Brain pericyte (primary cell): ENCODE data around the gene SYT2.
"Not testable (repeated sequence)": the region's sequence is repeated elsewhere in the genome, so short reads cannot be mapped to it uniquely, and the experiment has no call there.

Experiments used
- DNase-seq: peaks from one replicate; pipeline ENCODE4 v3.0.0-alpha.2; 2012; ENCODE audit warnings: low read depth, low spot score

The SYT2 gene

DNA sequence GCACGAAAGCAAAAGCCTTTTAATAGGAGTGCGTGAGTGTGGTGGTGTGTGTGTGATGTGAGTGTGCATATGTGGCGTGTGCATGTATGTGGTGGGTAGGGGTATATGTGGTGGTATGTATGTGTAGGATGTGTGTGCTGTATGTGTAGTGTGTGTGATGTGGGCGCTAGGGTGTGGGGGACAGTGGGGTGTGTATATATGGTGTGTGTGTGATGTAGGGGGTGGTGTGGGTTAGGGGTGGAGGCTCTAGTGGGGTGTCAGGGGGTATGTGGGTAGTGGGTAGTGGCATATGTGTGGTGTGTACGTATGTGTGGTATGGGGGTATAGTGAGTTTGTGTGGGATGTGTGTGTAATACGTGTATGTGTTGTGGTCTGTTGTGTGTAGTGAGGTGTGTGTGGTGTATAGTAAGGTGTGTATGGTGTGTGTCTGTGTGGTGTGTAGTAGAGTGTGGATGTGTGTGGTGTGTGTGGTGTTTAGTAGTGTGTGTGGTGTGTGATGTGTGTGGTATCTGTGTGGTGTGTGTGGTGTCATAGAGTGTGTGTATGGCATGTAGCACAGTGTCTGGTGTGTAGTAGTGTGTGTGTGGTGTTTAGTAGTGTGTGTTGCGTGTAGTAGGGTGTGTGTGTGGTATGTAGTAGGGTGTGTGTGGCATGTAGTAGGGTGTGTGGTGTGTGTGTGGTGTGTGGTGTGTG lies 86.0 kb downstream of the SYT2 start:
- no peak for DNase-seq

DNA sequence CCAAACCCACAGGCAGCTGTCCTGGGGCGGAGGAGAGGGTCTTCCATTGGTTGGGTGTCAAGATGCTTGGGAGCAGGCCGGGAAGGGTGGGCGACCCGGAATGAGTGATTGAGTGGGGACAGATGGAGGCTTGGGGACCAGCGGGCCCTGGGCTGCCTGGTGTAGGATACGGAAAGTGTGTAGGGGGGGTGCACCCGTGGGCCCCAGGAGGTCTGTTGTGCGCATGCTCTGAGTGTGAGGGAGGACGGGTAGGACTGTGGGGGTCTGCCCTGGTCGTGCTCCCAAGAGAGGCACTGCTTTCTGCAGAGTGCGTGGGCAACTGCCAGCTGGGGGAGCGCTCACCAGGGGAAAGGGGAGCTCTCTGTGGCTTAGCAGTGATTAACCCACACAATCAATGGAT lies 86.8 kb downstream of the SYT2 start:
- DNase-seq = not testable (repeated sequence)

DNA sequence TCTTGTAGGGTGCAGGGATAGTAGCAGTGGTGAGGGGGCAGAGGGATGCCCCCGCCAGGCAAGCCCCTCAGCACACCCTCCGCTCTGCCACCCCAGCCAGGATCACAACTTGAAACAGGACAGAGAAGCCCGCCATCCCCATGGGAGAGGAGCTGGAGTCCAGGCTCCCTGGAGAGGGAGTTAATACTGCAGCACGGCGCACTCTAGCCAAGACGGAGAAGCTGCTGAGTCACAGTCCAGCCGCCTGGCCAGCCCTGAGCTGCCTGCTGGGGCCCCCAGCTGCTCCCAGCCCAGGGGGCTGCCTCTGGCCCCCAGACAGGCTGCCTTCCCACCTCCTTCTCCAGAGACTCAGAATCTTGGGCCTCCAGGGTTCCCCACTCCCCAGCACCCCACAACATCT lies 87.2 kb downstream of the SYT2 start:
- DNase-seq = no peak

DNA sequence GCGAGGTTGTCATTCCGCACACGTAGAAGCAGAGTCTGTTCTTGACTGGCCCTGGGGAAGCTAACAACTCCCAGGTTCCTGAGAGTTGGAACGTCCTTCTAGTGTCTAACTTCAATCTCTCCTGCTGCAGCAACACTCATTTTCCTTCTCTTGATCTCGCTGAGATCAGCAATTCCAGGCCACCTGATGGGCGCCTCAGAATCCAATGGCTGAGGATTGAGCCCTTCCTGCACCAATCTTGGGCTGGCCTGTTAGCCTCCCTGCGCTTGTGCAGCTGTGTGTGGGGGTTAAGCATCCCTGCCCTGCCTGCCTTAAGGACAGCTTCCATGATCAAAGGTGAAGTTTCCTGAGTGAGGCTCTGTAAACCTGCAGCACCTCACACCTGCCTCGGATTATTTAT lies 87.9 kb downstream of the SYT2 start:
- DNase-seq = no peak

DNA sequence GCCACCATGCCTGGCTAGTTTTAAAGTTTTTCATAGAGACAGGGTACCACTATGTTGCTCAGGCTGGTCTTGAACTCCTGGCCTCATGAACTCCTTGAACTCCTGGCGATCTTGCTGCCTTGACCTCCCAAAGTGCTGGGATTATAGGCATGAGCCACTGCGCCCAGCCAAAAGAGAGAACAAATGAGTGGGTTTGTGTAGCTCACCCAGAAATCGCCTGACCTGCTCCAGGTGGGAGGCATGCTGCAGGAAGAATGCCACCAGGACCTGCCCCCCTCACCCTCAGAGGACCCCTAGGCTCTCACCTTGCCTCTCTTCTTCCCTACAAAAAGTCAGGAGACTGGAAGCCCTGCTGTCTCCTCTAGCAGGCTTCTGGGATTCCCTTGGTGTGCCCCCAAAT lies 88.8 kb downstream of the SYT2 start:
- no peak for DNase-seq

DNA sequence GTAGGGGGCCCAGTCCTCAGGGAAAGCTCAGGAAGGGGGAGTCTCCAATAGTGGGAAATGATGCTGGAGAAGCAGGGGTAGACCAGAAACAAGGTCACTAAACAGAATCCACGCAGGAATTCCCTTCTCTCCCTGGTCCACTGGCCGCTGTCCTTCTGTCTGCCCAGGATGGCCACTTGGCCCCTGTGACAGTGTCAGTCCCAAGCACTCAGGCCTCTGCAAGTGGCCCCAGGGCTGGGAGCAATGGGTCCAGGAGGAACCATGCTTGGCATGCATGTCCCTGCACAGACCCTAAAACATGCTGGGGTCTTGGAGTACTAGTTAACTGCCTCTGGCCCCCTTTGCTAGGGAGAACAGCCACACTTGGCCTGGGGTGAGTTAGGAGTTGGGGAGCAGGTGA lies 90.2 kb downstream of the SYT2 start:
- not testable (repeated sequence) for DNase-seq

DNA sequence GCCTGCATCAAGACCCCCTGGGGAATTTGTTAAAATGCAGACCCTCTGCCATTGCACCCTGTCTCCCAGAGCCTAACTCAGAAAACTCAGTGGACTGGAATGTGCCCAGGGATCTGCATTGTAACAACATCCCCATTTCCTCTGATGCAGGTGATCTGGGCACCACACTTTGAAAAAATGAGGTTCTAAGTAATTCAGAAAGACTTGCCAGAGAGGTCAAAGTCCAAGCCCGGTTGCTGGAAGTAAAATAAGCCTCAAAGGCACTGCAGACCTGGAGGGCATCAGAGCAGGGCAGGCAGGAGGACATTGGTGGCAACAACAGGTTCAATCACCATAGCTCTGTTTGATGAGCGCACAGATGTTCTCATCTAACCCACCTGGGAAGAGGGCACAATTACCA lies 90.7 kb downstream of the SYT2 start:
- DNase-seq = no peak

DNA sequence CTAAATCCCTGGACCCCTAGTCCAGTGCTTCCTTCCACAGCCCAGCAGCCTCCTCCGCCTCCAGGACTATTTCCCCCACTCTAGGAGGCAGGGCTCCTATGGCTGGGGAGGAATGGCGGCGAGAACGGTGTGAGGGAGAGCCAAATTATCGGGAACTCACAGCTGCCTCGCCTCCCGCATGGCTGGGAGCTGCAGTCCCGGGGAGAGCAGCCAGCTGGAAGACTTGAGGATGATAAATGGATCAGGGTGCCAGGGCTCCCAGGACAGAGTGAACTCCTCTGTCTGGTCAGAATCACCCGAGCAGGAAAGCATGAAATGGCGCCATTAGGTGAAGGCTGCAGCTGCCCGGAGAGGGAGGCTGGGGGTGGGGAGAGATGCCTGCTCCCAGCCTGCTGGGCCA lies 91.2 kb downstream of the SYT2 start:
- DNase-seq = not testable (repeated sequence)

DNA sequence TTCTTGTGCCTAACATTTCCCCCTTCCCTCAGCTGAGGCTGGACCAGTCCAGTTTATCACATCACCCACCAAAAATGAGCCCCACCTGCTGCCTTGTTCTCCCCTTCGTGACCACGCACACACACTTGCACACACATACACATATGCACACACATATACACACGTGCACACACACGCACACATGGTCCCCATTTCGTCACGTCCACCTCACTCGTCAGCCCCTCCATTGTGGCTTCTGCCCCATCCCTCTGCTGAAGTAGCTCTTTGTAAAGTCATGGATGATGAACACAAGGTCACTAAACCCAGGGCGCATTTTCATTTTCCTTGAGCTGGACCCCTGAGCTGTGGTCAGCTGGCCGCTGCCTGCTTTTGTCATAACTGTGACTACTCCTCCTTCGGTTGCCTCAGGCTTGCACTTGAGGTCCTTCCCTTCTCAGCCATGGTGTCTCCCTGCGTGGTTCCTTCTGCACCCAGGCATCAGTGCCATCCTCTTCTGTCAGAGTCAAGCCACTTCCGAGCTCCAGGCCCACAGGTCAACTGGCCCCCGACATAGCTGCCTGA lies 93.8 kb downstream of the SYT2 start:
- DNase-seq = no peak

DNA sequence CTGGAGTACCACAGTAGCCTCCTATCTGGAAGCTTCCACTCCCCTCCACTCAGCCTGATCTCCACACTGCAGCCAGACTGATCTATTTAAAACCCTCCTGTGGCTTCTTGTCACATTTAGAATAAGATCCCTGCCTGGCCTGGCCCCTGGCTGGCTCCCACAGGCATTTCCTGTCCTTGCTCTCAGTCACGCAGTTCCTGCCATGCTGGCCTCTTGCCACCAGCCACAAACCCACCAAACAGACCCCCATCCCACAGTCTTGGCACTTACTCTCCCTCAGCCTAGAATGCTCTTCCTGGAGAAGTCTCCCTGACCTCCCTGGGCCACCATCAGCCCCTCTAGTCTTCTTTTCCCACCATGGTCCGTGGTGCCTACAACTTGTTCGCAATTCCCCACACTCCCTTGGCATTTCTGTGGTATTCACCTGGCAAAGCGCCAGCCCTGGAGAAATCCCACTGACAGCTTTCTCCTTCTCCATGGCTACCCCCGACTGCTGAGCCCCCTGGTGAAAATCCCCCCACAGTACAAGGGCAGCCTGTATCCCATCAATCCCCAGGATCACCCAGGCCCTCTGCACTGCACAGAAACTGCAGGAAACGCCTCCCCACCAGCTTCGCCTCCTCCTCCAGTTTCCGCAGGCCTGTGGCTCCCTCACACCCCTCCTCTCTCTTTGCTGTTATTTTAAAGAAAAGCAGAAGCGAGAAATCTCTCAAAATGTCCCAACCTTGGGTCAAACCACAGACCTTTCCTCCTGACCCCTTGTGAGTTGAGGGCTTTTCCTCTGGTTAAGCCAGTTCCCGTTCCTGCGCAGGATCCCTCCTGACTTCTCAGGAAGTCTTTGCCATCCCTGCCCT lies 94.5 kb downstream of the SYT2 start:
- DNase-seq = no peak

DNA sequence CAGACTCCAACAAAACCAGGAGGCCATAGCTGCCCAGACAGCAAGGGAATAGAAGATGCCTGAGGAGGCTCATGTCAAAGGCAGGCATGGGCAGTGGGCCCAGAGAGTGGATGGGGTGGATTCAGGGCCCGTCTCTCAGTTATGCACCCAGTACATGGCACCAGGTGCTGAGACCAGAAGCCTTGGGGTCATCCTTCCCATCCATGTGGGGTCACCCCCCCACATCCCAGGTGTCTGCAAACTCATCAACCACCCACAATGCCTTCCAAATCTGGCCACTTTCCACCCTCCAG lies 95.1 kb downstream of the SYT2 start:
- DNase-seq = not testable (repeated sequence)

DNA sequence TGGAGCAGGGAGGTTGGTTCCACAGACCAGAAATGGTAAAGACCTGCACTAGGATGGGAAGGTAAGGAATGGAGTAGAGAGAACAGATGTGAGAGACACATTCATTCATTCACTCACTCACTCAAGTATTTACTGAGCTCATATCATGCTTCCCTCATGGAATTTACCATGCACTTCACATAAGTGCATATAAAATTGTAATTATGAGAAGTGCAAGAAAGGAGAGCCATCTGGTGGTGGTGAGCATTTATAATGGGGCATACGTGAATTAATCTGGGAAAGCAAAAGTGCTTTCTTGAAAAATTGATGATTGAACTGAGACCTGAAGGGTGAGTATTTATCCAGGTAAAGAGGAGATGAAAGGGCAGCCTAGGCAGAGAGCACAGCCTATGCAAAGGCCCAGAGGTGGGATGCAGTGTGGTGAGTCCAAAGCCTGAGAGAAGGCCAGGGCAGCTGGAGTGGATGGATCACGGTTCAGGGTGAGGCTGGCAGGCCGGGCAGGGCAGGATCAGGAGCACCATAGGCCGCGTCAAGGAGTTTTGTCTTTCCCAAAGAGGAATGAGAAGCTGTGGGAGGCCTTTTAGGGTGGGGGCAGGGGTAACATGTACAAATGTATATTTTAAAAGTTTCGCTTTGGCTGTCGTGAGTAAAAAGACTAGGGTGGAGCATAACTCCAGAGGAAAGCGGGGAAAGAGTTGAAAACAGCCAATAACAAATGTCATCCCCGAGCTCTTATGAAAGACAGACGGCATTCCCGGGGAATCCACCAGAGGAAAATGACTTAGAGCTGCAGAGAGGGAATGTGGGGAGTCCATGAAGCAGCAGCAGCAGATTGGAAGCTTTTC lies 95.7 kb downstream of the SYT2 start:
- DNase-seq = not testable (repeated sequence)

DNA sequence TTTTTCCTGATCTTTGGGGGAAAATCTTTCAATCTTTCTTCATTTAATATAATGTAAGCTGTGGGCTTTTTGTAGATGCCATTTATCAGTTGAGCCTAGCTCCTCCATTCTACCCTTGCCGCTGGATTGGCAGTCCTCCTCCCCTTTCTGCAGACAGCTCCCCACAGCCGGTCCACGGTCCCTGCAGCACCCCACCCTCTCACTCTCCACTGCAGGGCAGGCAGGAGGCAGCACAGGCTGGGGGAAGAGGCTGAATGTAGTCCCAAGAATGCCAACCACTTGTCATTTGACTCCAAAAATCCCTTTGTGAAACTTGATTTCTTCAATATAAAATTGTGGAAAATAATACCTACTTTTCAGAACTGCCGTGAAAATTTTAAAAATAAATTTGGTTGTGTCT lies 96.7 kb downstream of the SYT2 start:
- no peak for DNase-seq

DNA sequence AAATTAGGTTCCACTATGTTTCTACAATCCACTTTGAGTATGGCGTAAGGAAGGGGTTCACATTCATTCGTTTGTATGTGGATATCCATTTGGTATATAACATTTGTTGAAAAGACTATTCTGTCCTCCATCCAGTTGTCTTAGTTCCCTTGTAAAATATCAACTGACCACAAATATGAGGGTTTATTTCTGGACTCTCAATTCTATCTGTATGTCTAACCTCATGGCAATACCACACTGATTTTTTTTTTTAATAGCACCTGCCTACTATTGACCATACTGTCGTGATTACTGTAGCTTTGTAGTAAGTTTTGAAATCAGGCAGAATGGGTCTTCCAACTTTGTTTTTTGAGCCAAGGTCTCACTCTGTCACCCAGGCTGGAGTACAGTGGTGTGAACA lies 98.2 kb downstream of the SYT2 start:
- DNase-seq = not testable (repeated sequence)

DNA sequence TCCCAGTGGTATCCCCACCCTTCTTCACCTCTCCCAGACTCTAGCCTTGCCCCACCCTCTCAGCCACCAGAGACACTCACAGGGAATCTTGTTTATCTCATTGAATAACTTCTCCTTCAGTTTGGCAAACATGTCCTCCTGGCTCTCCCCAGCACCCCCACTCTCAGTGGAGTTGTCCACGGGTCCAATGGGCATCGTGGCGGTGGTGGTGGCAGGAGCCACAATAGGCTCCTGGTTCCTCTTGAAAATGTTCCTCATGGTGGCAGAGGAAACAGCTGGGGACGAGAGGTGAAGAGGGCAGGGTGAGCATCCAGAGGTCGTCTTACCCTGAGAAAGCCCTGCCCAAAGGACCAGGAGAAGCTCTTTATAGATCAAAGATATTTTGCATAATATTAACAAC lies 104.7 kb downstream of the SYT2 start:
- DNase-seq = no peak

DNA sequence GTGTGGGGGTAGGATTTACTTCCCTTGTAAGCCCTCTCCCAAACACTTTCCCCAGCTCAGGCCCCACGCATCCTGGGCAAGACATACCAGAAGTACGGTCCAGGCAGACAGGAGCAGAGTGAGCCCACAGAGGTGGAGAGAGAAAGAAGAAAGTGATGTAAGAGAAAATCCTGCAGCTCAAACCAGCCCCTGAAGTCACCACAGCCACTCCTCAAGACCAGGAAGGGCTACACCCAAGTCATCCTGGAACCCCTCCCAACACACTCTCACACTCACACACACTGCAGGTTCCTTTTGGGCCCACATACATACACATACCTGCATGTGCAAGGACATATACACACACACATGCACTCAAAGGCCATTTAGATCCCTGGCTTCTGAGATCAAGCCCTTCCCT lies 106.8 kb downstream of the SYT2 start:
- no peak for DNase-seq

DNA sequence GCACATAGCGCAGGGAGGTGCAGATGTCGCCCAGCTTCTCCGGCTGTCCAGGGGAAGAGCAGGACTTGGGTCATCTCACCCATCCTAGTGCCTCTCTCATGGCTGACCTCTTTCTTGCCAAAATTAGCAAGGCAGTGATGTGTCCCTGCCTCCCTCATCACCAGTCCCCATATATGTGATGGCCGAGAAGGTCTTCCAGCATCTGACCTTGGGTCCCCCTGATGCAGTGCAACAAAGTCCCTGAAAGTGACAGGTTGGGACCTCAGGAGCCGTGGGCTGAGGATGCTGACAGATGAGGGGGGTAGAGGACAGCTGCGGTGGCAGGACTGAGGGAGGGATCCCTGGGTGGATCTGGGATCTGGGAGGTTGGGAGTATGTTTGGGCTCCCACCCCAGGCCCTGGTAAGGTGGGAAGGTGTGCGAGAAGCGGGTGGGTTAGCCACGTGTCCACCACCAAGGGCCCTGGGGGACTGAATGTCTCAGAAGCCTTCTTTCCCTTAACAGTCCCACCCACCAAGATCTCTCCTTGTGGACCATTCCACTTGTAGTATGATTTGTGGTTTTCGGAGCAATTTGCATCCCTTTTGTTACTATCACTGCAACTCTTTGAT lies 109.7 kb downstream of the SYT2 start:
- no peak for DNase-seq

DNA sequence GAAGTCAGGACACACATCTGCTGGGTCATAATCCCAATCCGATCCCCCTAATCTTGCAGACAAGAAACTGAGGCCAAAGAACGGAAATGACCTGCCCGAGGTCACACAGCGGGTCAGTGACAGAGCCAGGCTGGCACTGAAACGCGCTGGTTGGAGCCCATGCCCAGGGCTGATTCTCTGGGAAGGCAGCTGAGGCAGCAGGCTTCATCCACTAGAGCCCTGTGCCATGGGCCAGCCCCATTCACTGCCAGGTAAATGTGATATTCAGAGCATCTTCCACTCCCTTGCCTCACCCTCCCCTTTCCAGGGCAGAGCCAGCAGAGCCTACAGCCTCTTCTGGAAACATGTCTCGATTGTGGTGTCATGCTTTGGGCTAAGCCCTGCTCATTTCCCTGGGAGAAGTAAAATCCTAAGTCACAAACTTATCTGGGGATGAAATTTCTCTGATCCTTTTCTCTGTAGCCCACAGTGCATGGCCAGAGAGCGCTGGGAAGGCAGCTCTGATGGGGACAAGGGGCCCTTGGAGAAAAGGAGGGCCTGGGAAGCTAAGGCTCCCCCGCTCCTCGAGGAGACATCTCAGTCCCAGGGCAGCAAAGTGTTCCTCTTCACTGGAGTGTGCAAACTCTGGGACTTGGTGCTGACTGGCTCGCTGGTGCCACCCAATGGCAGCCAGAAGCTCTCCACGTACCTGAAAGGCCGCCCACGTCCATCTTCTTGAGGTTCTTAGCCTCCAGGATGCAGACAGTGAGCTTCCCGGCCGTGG lies 110.4 kb downstream of the SYT2 start:
- no peak for DNase-seq

DNA sequence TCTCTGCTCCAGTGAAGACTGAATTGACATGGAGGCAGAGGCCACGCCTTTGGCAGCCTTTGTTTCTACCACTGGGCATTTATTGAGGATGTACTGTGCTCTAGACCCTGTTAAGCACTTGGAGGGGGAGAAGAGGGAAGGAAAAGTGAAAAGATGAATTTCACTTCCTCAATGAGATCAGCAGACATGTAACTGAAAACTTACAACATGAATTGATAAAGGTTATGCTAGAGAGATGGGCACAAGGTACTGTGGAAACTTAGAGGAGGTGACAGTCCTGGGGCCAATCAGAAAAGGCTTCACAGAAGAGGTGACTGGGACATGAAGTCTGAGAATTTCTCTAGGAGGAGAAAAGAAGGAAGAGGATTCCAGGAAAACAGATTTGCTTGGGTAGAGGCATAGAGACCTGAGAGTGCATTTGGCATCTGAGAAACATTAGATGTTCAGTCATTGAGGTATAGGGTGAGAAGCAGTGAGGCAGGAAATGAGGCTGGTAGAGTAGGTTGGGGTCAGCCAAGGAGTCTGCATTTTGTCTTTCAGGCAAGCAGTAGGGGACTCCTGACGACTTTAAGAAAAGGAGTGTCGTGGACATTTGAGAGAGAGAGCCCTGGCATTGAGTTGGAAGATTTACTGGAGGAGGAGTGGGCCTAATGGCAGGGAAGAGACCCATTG lies 113.0 kb downstream of the SYT2 start:
- DNase-seq = no peak

DNA sequence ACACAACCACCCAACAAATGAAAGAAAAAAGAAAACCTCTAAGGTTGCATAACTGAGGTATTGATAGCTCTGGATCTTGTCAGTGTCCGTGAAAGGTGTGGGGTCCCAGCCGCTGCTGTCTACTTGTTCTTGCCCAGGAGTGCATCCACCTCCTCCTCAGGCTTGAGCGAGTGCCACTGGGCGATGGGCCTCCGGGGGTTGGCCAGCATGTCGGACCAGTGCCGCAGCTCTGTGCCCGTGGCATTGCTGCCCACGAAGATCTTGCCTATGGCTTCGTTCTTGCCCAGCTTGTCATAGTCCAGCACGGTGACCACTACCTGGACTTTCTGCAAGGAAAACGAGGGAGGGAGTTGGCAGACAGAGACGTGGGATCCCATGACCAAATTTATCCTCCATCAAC lies 113.6 kb downstream of the SYT2 start:
- no peak for DNase-seq
